K562 (cell line): Measurements from ENCODE around the gene BMP6. TPM values are rescaled to one million over a fixed set of nuclear protein-coding genes. Genes with fewer than 3 reads are reported as not detected.

Experiments used
- CEBPZ ChIP-seq: fragments of 150-350 bp; IDR thresholded peaks from 2 replicates; pipeline ENCODE4 v1.6.1; 2014; ENCODE audit warnings: low read depth, mild to moderate bottlenecking, low read length, borderline replicate concordance
- FOXM1 ChIP-seq, 2 experiments: fragments of 450-650 bp in 1 of 2; sonication (generic) in 1 of 2; formaldehyde crosslinking in 1 of 2; IDR thresholded peaks; 2 replicates each; pipeline versions ENCODE4 v1.6.1 to v1.9.0; 2017 to 2022; ENCODE audit warnings: low read depth in 2 of 2, mild to moderate bottlenecking in 2 of 2, missing genetic modification reagents in 1 of 2, moderate library complexity in 1 of 2
- JUNB ChIP-seq: fragments of 450-650 bp; formaldehyde crosslinking; conservative IDR thresholded peaks from 2 replicates; pipeline ENCODE4 v1.4.0; 2020; ENCODE audit warnings: mild to moderate bottlenecking
- KAT7 ChIP-seq: sonication (generic); formaldehyde crosslinking; IDR thresholded peaks from 2 replicates; pipeline ENCODE4 v1.8.0; 2022; ENCODE audit warnings: missing genetic modification reagents, mild to moderate bottlenecking, borderline replicate concordance
- NFATC3 ChIP-seq: fragments of 450-650 bp; IDR thresholded peaks from 2 replicates; pipeline ENCODE4 v1.6.1; 2017; ENCODE audit warnings: mild to moderate bottlenecking
- PATZ1 ChIP-seq: fragments of 250-450 bp; sonication (Bioruptor Pico); IDR thresholded peaks from 2 replicates; pipeline ENCODE4 v1.5.0; 2020; ENCODE audit warnings: mild to moderate bottlenecking, borderline replicate concordance
- PML ChIP-seq: IDR thresholded peaks from 2 replicates; pipeline ENCODE4 v1.6.1; 2012; ENCODE audit warnings: low read length, inconsistent platforms
- POLR2B ChIP-seq: fragments of 450-650 bp; IDR thresholded peaks from 2 replicates; pipeline ENCODE4 v1.6.1; 2018; ENCODE audit warnings: low read depth; ENCODE audit not compliant: partially characterized antibody
- RUNX1 ChIP-seq: sonication (generic); IDR thresholded peaks from 2 replicates; pipeline ENCODE4 v1.6.1; 2016; ENCODE audit warnings: antibody characterized with exemption, low read depth
- SIX5 ChIP-seq, 2 experiments: IDR thresholded peaks; 2 replicates each; pipeline ENCODE4 v1.6.1; 2011; ENCODE audit warnings: low read length in 2 of 2, borderline replicate concordance in 1 of 2, low read depth in 1 of 2, mild to moderate bottlenecking in 1 of 2, moderate library complexity in 1 of 2; ENCODE audit not compliant: insufficient read depth in 1 of 2
- SUPT5H ChIP-seq: fragments of 450-650 bp; IDR thresholded peaks from 2 replicates; pipeline ENCODE4 v1.6.1; 2016
- THRB ChIP-seq: fragments of 450-650 bp; formaldehyde crosslinking; conservative IDR thresholded peaks from 2 replicates; pipeline ENCODE4 v1.4.0; 2022; ENCODE audit warnings: mild to moderate bottlenecking, missing genetic modification characterization
- XRCC5 ChIP-seq: fragments of 200-400 bp; formaldehyde crosslinking; IDR thresholded peaks from 2 replicates; pipeline ENCODE4 v1.6.1; 2017; ENCODE audit warnings: low read depth, mild to moderate bottlenecking, low read length
- ZFP1 ChIP-seq: fragments of 450-650 bp; formaldehyde crosslinking; IDR thresholded peaks from 2 replicates; pipeline ENCODE4 v1.4.0; 2020; ENCODE audit warnings: mild to moderate bottlenecking, mixed read lengths
- ZNF408 ChIP-seq: fragments of 250-450 bp; sonication (Bioruptor Pico); IDR thresholded peaks from 2 replicates; pipeline ENCODE4 v1.4.0; 2020; ENCODE audit warnings: low read depth, mild to moderate bottlenecking, moderate library complexity
- ZNF766 ChIP-seq: fragments of 200-800 bp; sonication (Bioruptor generic); conservative IDR thresholded peaks from 2 replicates; pipeline ENCODE4 v1.6.1; 2016; ENCODE audit warnings: missing genetic modification characterization, missing compliant biosample characterization
- ZSCAN32 ChIP-seq: fragments of 450-650 bp; formaldehyde crosslinking; IDR thresholded peaks from 2 replicates; pipeline ENCODE4 v1.4.0; 2020; ENCODE audit warnings: mild to moderate bottlenecking, moderate library complexity
- polyA plus RNA-seq, 8 experiments: library from polyadenylated mRNA; depleted of rRNA in 4 of 8; stranded (reverse) in 5 of 8; unstranded in 3 of 8; fragments of >200 nt; fragmentation: Nextera tagmentation in 2 of 8; fragmentation: Illumina TruSeq in 1 of 8; extraction: Ambion mirVana in 2 of 8; extraction: Trizol in 1 of 8; gene quantifications; 2 replicates each; pipeline versions ENCODE4 v1.2.1 to v1.2.3, GENCODE V29; 2011 to 2014; ENCODE audit warnings: inconsistent platforms in 1 of 8, missing spikeins in 1 of 8
- total RNA-seq, 7 experiments: library from RNA; depleted of rRNA in 6 of 7; stranded (reverse); fragments of >200 nt in 6 of 7; fragmentation: Illumina TruSeq in 2 of 7; extraction: Trizol in 2 of 7; gene quantifications; 2 replicates each; pipeline versions ENCODE4 v1.2.1 to v1.2.3, GENCODE V29; 2011 to 2021; ENCODE audit warnings: low replicate concordance in 1 of 7

BMP6 gene
- total and polyA plus RNA-seq, 9 of the 15 experiments (the other 6 are each of a cell fraction or from before 2014, with no cell fraction given): 0.01 to 0.13 (median 0.06) TPM; not detected in 3

- TF ChIP-seq SIX5 (IDR thresholded peaks at IDR 0.05; ENCODE audit: borderline replicate concordance in 1 of 2, insufficient read depth in 1 of 2, low read depth in 1 of 2, low read length in 2 of 2): no peak
- no peak for TF ChIP-seq FOXM1 (IDR thresholded peaks at IDR 0.05; ENCODE audit: low read depth)
- no peak for TF ChIP-seq FOXM1 (CRISPR knock-in tag; IDR thresholded peaks at IDR 0.05; ENCODE audit: low read depth)
- no peak for TF ChIP-seq RUNX1
- no peak for TF ChIP-seq ZFP1 (CRISPR knock-in tag)
- TF ChIP-seq ZNF766 (CRISPR knock-in tag): no peak
- no peak for TF ChIP-seq ZSCAN32
- TF ChIP-seq POLR2B: no peak
- TF ChIP-seq ZNF408 (CRISPR knock-in tag): no peak
- TF ChIP-seq CEBPZ: no peak
- TF ChIP-seq JUNB: no peak
- no peak for TF ChIP-seq NFATC3
- TF ChIP-seq PML: no peak
- no peak for TF ChIP-seq KAT7
- no peak for TF ChIP-seq SUPT5H
- TF ChIP-seq PATZ1 (CRISPR knock-in tag): no peak
- no peak for TF ChIP-seq THRB (CRISPR knock-in tag)
- no peak for TF ChIP-seq XRCC5
Observed at GRCh38 chr6:7912736-7913517, 187.0 kb downstream of the BMP6 start (continued).
